Measurements from ENCODE around the gene SCGN.

Gene SCGN

GRCh38 chr6:25615471-25615870 lies 36.5 kb upstream of the SCGN start:
- H3K79me2 ChIP-seq (ENCODE audit: insufficient read depth, low read depth), result no peaks in the 10 kb centered on the region
- no peaks in the 10 kb centered on the region for H3K27me3 ChIP-seq (ENCODE audit: insufficient read depth, low read depth)
- H3K9ac ChIP-seq, result no peak overlapping the region
- no peaks in the 10 kb centered on the region for H3K4me1 ChIP-seq (ENCODE audit: low read depth, poor library complexity, severe bottlenecking)
- H4K20me1 ChIP-seq (ENCODE audit: insufficient read depth), result no peaks in the 10 kb centered on the region
- H3K4me2 ChIP-seq, result no peak overlapping the region
- no peaks in the 10 kb centered on the region for H3K36me3 ChIP-seq (ENCODE audit: insufficient read depth)
- H3K27ac ChIP-seq, result no peak overlapping the region
- no peak for TF ChIP-seq CTCF (conservative IDR thresholded peaks at IDR 0.05; ENCODE audit: low read depth, low read length)
- H3K4me3 ChIP-seq (IDR thresholded peaks at IDR 0.05; ENCODE audit: insufficient read depth, low read depth, low read length), result no peak overlapping the region
- H2AFZ ChIP-seq (ENCODE audit: low read depth), result no peak overlapping the region

GRCh38 chr6:25617997-25618396 lies 34.0 kb upstream of the SCGN start:
- Histone ChIP-seq H2AFZ (ENCODE audit: low read depth) (no peak overlapping the region), H3K4me2 (no peak overlapping the region), H3K9ac (no peak overlapping the region), H3K4me1 (ENCODE audit: low read depth, poor library complexity, severe bottlenecking) (no peaks in the 10 kb centered on the region), H3K27me3 (ENCODE audit: insufficient read depth, low read depth) (no peaks in the 10 kb centered on the region), H3K79me2 (ENCODE audit: insufficient read depth, low read depth) (no peaks in the 10 kb centered on the region), H4K20me1 (ENCODE audit: insufficient read depth) (no peaks in the 10 kb centered on the region), H3K4me3 (IDR thresholded peaks at IDR 0.05; ENCODE audit: insufficient read depth, low read depth, low read length) (no peak overlapping the region), H3K27ac (no peak overlapping the region), H3K36me3 (ENCODE audit: insufficient read depth) (no peaks in the 10 kb centered on the region)
- TF ChIP-seq CTCF (conservative IDR thresholded peaks at IDR 0.05; ENCODE audit: low read depth, low read length), result no peak

- Histone ChIP-seq H3K4me2 (no peak overlapping the region), H2AFZ (ENCODE audit: low read depth) (no peak overlapping the region), H3K4me1 (ENCODE audit: low read depth, poor library complexity, severe bottlenecking) (no peaks in the 10 kb centered on the region), H3K4me3 (IDR thresholded peaks at IDR 0.05; ENCODE audit: insufficient read depth, low read depth, low read length) (no peak overlapping the region), H3K36me3 (ENCODE audit: insufficient read depth) (no peaks in the 10 kb centered on the region), H3K79me2 (ENCODE audit: insufficient read depth, low read depth) (no peaks in the 10 kb centered on the region), H3K27ac (no peak overlapping the region), H4K20me1 (ENCODE audit: insufficient read depth) (no peaks in the 10 kb centered on the region), H3K9ac (no peak overlapping the region), H3K27me3 (ENCODE audit: insufficient read depth, low read depth) (no peaks in the 10 kb centered on the region)
- no peak for TF ChIP-seq CTCF (conservative IDR thresholded peaks at IDR 0.05; ENCODE audit: low read depth, low read length)
Measured at GRCh38 chr6:25619217-25619616, 32.8 kb upstream of the SCGN start.

- no peak for TF ChIP-seq CTCF (conservative IDR thresholded peaks at IDR 0.05; ENCODE audit: low read depth, low read length)
- no peaks in the 10 kb centered on the region for H4K20me1 ChIP-seq (ENCODE audit: insufficient read depth)
Measured at GRCh38 chr6:25620391-25620790, 31.6 kb upstream of the SCGN start.

More at GRCh38 chr6:25620391-25620790, 31.6 kb upstream of the SCGN start:
- Histone ChIP-seq H3K36me3 (ENCODE audit: insufficient read depth) (no peaks in the 10 kb centered on the region), H3K4me3 (IDR thresholded peaks at IDR 0.05; ENCODE audit: insufficient read depth, low read depth, low read length) (no peak overlapping the region), H2AFZ (ENCODE audit: low read depth) (no peak overlapping the region), H3K9ac (no peak overlapping the region), H3K79me2 (ENCODE audit: insufficient read depth, low read depth) (no peaks in the 10 kb centered on the region), H3K27me3 (ENCODE audit: insufficient read depth, low read depth) (no peaks in the 10 kb centered on the region), H3K27ac (no peak overlapping the region), H3K4me1 (ENCODE audit: low read depth, poor library complexity, severe bottlenecking) (no peaks in the 10 kb centered on the region), H3K4me2 (no peak overlapping the region)

Data from KMS-11 (cell line).